SK-N-SH (cell line): Measurements from ENCODE around the gene DDC. TPM values are rescaled to one million over a fixed set of nuclear protein-coding genes. Genes with fewer than 3 reads are reported as not detected.

ENCODE experiments used
- CTCF ChIA-PET: fragments of 300-600, 350-600 bp; formaldehyde crosslinking; extraction: SDS; loops from one replicate; lab custom pipeline; 2021; lab: Yijun Ruan, JAX
- POLR2A ChIA-PET: fragments of 350-600 bp; sonication (Branson Sonifier 250); formaldehyde crosslinking; extraction: SDS; loops from one replicate; lab custom pipeline; 2020; ENCODE audit warnings: antibody characterized with exemption, inconsistent platforms; lab: Yijun Ruan, JAX
- DNase-seq: peaks from one replicate; pipeline ENCODE4 v3.0.0; 2012
- H2AFZ ChIP-seq: fragments of 200-600 bp; sonication (generic); 2 replicates; pipeline ENCODE4 v1.8.1; 2016; ENCODE audit warnings: antibody characterized with exemption, mild to moderate bottlenecking, low read depth
- H3F3A ChIP-seq: fragments of 200-600 bp; sonication (generic); replicated peaks from 2 replicates; pipeline ENCODE3; 2016; ENCODE audit warnings: antibody characterized with exemption, mild to moderate bottlenecking; ENCODE audit not compliant: insufficient read depth
- H3K27ac ChIP-seq, 2 experiments: fragments of 200-500 bp in 1 of 2; fragments of 200-600 bp in 1 of 2; sonication (Bioruptor generic) in 1 of 2; sonication (generic), shearing (Covaris generic) in 1 of 2; 2 replicates each; pipeline versions ENCODE4 v1.5.1 to v1.6.1; 2014 to 2016; ENCODE audit warnings: low read depth in 2 of 2, inconsistent platforms in 1 of 2, low read length in 1 of 2, mild to moderate bottlenecking in 1 of 2, mixed read lengths in 1 of 2
- H3K27me3 ChIP-seq: fragments of 200-600 bp; sonication (generic), shearing (Covaris generic); 2 replicates; pipeline ENCODE4 v1.6.1; 2016; ENCODE audit warnings: mixed run types; ENCODE audit not compliant: insufficient read depth
- H3K36me3 ChIP-seq, 2 experiments: fragments of 200-500 bp in 1 of 2; fragments of 200-600 bp in 1 of 2; sonication (Bioruptor generic) in 1 of 2; sonication (generic) in 1 of 2; replicated peaks in 1 of 2; 2 replicates each; pipeline versions ENCODE3 to v1.5.1; 2014 to 2016; ENCODE audit warnings: low read length in 1 of 2, mild to moderate bottlenecking in 1 of 2; ENCODE audit not compliant: insufficient read depth in 2 of 2, control insufficient read depth in 1 of 2
- H3K4me1 ChIP-seq, 2 experiments: fragments of 200-500 bp in 1 of 2; fragments of 200-600 bp in 1 of 2; sonication (Bioruptor generic) in 1 of 2; sonication (generic), shearing (Covaris generic) in 1 of 2; 2 replicates each; pipeline versions ENCODE4 v1.5.1 to v1.6.1; 2014 to 2016; ENCODE audit warnings: low read depth in 1 of 2, low read length in 1 of 2, mixed run types in 1 of 2; ENCODE audit not compliant: insufficient read depth in 2 of 2, control insufficient read depth in 1 of 2
- H3K4me2 ChIP-seq: fragments of 200-600 bp; sonication (generic), shearing (Covaris generic); 2 replicates; pipeline ENCODE4 v1.6.1; 2017; ENCODE audit warnings: mixed run types
- H3K4me3 ChIP-seq, 2 experiments: fragments of 200-500 bp in 1 of 2; fragments of 200-600 bp in 1 of 2; sonication (Bioruptor generic) in 1 of 2; sonication (generic), shearing (Covaris generic) in 1 of 2; 2 replicates each; pipeline versions ENCODE4 v1.5.1 to v1.8.1; 2014 to 2016; ENCODE audit warnings: low read depth in 2 of 2, inconsistent platforms in 1 of 2, low read length in 1 of 2, mild to moderate bottlenecking in 1 of 2, mixed read lengths in 1 of 2, moderate library complexity in 1 of 2
- H3K79me2 ChIP-seq: fragments of 200-600 bp; sonication (generic); 2 replicates; pipeline ENCODE4 v1.8.1; 2017; ENCODE audit warnings: mild to moderate bottlenecking; ENCODE audit not compliant: insufficient read depth
- H3K9ac ChIP-seq: fragments of 200-600 bp; sonication (generic); 2 replicates; pipeline ENCODE4 v1.6.1; 2017; ENCODE audit warnings: mixed run types
- H3K9me2 ChIP-seq: fragments of 200-600 bp; sonication (generic); 2 replicates; pipeline ENCODE4 v1.6.1; 2017; ENCODE audit warnings: mixed run types
- H3K9me3 ChIP-seq: fragments of 200-600 bp; sonication (generic); 2 replicates; pipeline ENCODE4 v1.6.1; 2017; ENCODE audit warnings: mixed run types, mild to moderate bottlenecking, moderate library complexity
- H4K20me1 ChIP-seq: fragments of 200-600 bp; sonication (generic); 2 replicates; pipeline ENCODE4 v1.6.1; 2017; ENCODE audit warnings: mild to moderate bottlenecking, mixed run types; ENCODE audit not compliant: insufficient read depth
- CHD2 ChIP-seq: fragments of 150-350 bp; IDR thresholded peaks from 2 replicates; pipeline ENCODE4 v1.6.1; 2018; ENCODE audit warnings: low read length; ENCODE audit not compliant: partially characterized antibody
- FOXM1 ChIP-seq: IDR thresholded peaks from 2 replicates; pipeline ENCODE4 v1.4.0; 2012; ENCODE audit warnings: low read depth, mild to moderate bottlenecking
- JUND ChIP-seq: IDR thresholded peaks from 2 replicates; pipeline ENCODE4 v1.4.0; 2012
- NRF1 ChIP-seq: IDR thresholded peaks from 2 replicates; pipeline ENCODE4 v1.6.1; 2012; ENCODE audit warnings: low read depth, mild to moderate bottlenecking, low read length
- PBX3 ChIP-seq: IDR thresholded peaks from 2 replicates; pipeline ENCODE4; 2012
- RAD21 ChIP-seq: IDR thresholded peaks from 2 replicates; pipeline ENCODE4 v1.6.1; 2012; ENCODE audit warnings: mild to moderate bottlenecking, low read length
- REST ChIP-seq: IDR thresholded peaks from 2 replicates; pipeline ENCODE4 v1.6.1; 2012; ENCODE audit warnings: mild to moderate bottlenecking, low read depth, low read length, moderate library complexity
- RFX5 ChIP-seq: IDR thresholded peaks from 2 replicates; pipeline ENCODE4 v1.6.1; 2012; ENCODE audit warnings: mild to moderate bottlenecking, improper control_type of control experiment, low read length
- TAF1 ChIP-seq: IDR thresholded peaks from 2 replicates; pipeline ENCODE4 v1.6.1; 2012; ENCODE audit warnings: low read depth, mild to moderate bottlenecking, low read length, moderate library complexity, borderline replicate concordance
- TCF12 ChIP-seq: IDR thresholded peaks from 2 replicates; pipeline ENCODE4 v1.4.0; 2012
- TEAD4 ChIP-seq: IDR thresholded peaks from 2 replicates; pipeline ENCODE4 v1.4.0; 2012; ENCODE audit warnings: mild to moderate bottlenecking, borderline replicate concordance; ENCODE audit not compliant: insufficient read depth
- USF1 ChIP-seq: IDR thresholded peaks from 2 replicates; pipeline ENCODE4 v1.4.0; 2012; ENCODE audit warnings: low read depth, borderline replicate concordance
- YY1 ChIP-seq: IDR thresholded peaks from 2 replicates; pipeline ENCODE4 v1.4.0; 2012; ENCODE audit warnings: low read depth, mild to moderate bottlenecking
- WGBS: methylation state at CpG from one replicate; pipeline ENCODE4 v1.1.6; 2017; ENCODE audit warnings: low lambda C conversion rate; 5-methylcytosine and 5-hydroxymethylcytosine counted together
- polyA plus RNA-seq, 3 experiments: library from polyadenylated mRNA; depleted of rRNA; stranded (reverse); fragments of >200 nt; gene quantifications; 2 replicates each; pipeline ENCODE4 v1.2.3, GENCODE V29; 2012

DDC gene
- polyA plus RNA-seq, 1 of the 3 experiments (the other 2 are of a cell fraction) = 1.8 TPM

GRCh38 chr7:50612704-50613103 is 47.5 kb upstream of the DDC start:
- POLR2A ChIA-PET = no interaction called here
- TF ChIP-seq REST (no peak), USF1 (no peak), RFX5 (no peak), PBX3 (no peak), YY1 (no peak), NRF1 (no peak), TEAD4 (no peak), CHD2 (no peak)
- DNase-seq = no peak
- H3F3A ChIP-seq = peaks cover 5% of the 10 kb centered on the region
- no peaks in the 10 kb centered on the region for H3K27me3 ChIP-seq
- no peak overlapping the region for H3K4me2 ChIP-seq
- H3K9me2 ChIP-seq = no peaks in the 10 kb centered on the region
- no peak overlapping the region for H3K4me3 ChIP-seq
- CTCF ChIA-PET = interaction anchor here (0.7 to 9.3 kb wide), 9 partner anchors 9 to 550 kb away, joined by 3 to 87 read pairs (median 5); no protein-coding TSS in a partner anchor
- H3K9ac ChIP-seq = no peak overlapping the region
- no peaks in the 10 kb centered on the region for H3K79me2 ChIP-seq
- WGBS = 90% methylated on average over 5 of the region's 5 CpGs
- peaks cover 7 to 47% of the 10 kb centered on the region in 2 experiments for H3K36me3 ChIP-seq
- peaks cover 11% of the 10 kb centered on the region; the same call in 1 of the 2 replicates for H4K20me1 ChIP-seq
- H3K4me1 ChIP-seq = peaks cover 4 to 18% of the 10 kb centered on the region in 2 experiments; a peak in 1 of 4 replicates
- no peak overlapping the region for H3K27ac ChIP-seq
- no peak overlapping the region for H2AFZ ChIP-seq
- no peaks in the 10 kb centered on the region for H3K9me3 ChIP-seq

DNA sequence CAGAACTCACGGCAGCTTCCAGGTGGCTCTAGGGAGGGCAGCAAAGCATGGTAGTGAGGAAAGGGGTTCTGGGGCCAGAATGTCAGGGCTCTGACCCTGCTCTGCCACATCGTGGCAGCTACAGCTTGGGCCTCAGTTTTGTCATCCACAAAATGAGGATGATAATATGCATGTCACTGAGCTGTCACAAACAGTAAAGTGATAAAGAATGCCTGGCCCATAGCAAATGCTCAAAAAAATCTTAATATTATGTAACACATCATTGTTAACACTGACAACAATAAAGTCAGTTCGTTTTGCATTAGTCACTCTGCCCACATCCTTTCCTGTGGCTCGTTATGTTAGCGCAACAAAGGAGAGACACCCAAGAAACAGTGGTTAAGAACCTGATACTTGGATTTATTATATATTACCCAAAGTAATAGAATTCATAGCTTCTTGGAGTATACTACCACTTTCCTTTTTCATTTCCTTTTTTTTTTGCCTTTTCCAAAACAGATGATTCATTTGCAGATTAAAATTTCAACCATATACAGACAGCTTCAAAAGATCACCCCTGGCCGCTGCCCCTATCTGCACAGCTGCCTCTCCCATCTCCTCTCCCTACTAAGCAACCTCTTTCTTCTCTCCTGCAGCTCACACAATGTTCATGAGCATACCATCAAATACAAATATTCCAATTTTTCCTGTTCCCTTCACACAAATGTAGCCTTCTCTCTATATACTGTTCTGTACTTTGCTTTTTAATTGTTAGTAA is 45.5 kb upstream of the DDC start:
- Histone ChIP-seq H2AFZ (no peak overlapping the region), H3K4me1 (peaks cover 4 to 13% of the 10 kb centered on the region in 2 experiments; a peak in 1 of 4 replicates), H4K20me1 (peaks cover 11% of the 10 kb centered on the region; the same call in 1 of the 2 replicates), H3K27me3 (no peaks in the 10 kb centered on the region), H3K36me3 (peaks cover 12 to 48% of the 10 kb centered on the region in 2 experiments), H3F3A (peaks cover 5% of the 10 kb centered on the region), H3K4me3 (no peak overlapping the region), H3K9me3 (no peaks in the 10 kb centered on the region), H3K79me2 (no peaks in the 10 kb centered on the region), H3K27ac (peak overlapping the region in 1 of 2 experiments; percentile 6; a peak in 2 of 4 replicates), H3K9ac (no peak overlapping the region), H3K4me2 (0 out of 2 replicates have a peak overlapping the region, but pooled peaks have one; percentile 8), H3K9me2 (no peaks in the 10 kb centered on the region)
- ChIA-PET CTCF (interaction anchor here (1.0 to 9.3 kb wide), 5 partner anchors 9 to 142 kb away, joined by 4 to 87 read pairs (median 14); no protein-coding TSS in a partner anchor), POLR2A (interaction anchor here (1.2 kb wide), 1 partner anchor 103 kb away, joined by 4 read pairs; no protein-coding TSS in a partner anchor)
- TF ChIP-seq JUND (no peak), TAF1 (no peak), FOXM1 (no peak), RAD21 (no peak), TCF12 (no peak)
- DNase-seq = no peak
- 59% methylated on average over 6 of the region's 6 CpGs for WGBS
